MV-4-11 (cell line): ENCODE measurements around the gene ADIPOQ.
"Not testable (repeated sequence)": the region's sequence is repeated elsewhere in the genome, so short reads cannot be mapped to it uniquely, and the experiment has no call there.

ENCODE experiments used
- DNase-seq: peaks from one replicate; lab custom pipeline; 2025; lab: John Stamatoyannopoulos, UW

Gene ADIPOQ

GRCh38 chr3:186870421-186871201 is 28.1 kb downstream of the ADIPOQ start:
- no peak for DNase-seq

- DNase-seq: peak; percentile 61
Observed at GRCh38 chr3:186871403-186871924, 29.0 kb downstream of the ADIPOQ start.

- not testable (repeated sequence) for DNase-seq
Observed at GRCh38 chr3:186873796-186874195, 31.3 kb downstream of the ADIPOQ start.

GRCh38 chr3:186874216-186874615 is 31.7 kb downstream of the ADIPOQ start:
- not testable (repeated sequence) for DNase-seq

GRCh38 chr3:186874841-186875240 is 32.3 kb downstream of the ADIPOQ start:
- DNase-seq: not testable (repeated sequence)

- no peak for DNase-seq
Observed at GRCh38 chr3:186875708-186876107, 33.2 kb downstream of the ADIPOQ start.

GRCh38 chr3:186879781-186880180 is 37.3 kb downstream of the ADIPOQ start:
- DNase-seq: no peak

GRCh38 chr3:186880406-186880805 is 37.9 kb downstream of the ADIPOQ start:
- no peak for DNase-seq

GRCh38 chr3:186882150-186882524 is 39.6 kb downstream of the ADIPOQ start:
- peak; percentile 79 for DNase-seq

GRCh38 chr3:186882881-186883685 is 40.6 kb downstream of the ADIPOQ start:
- DNase-seq: peak; percentile 51

GRCh38 chr3:186883686-186884058 is 41.2 kb downstream of the ADIPOQ start:
- no peak for DNase-seq

- DNase-seq: not testable (repeated sequence)
Observed at GRCh38 chr3:186884868-186885267, 42.4 kb downstream of the ADIPOQ start.

- no peak for DNase-seq
Observed at GRCh38 chr3:186886202-186886981, 43.9 kb downstream of the ADIPOQ start.

GRCh38 chr3:186887507-186887938 is 45.0 kb downstream of the ADIPOQ start:
- not testable (repeated sequence) for DNase-seq

GRCh38 chr3:186888569-186888968 is 46.1 kb downstream of the ADIPOQ start:
- DNase-seq: no peak

- not testable (repeated sequence) for DNase-seq
Observed at GRCh38 chr3:186889698-186890097, 47.2 kb downstream of the ADIPOQ start.

GRCh38 chr3:186890911-186891310 is 48.4 kb downstream of the ADIPOQ start:
- no peak for DNase-seq

- not testable (repeated sequence) for DNase-seq
Observed at GRCh38 chr3:186893071-186893470, 50.6 kb downstream of the ADIPOQ start.

GRCh38 chr3:186895406-186895805 is 52.9 kb downstream of the ADIPOQ start:
- no peak for DNase-seq

GRCh38 chr3:186896006-186896405 is 53.5 kb downstream of the ADIPOQ start:
- no peak for DNase-seq

- no peak for DNase-seq
Observed at GRCh38 chr3:186896875-186897274, 54.4 kb downstream of the ADIPOQ start.

GRCh38 chr3:186901135-186901734 is 58.7 kb downstream of the ADIPOQ start:
- DNase-seq: no peak
